ENCODE measurements around the gene EXOC6B. TPM values are rescaled to one million over a fixed set of nuclear protein-coding genes. Genes with fewer than 3 reads are reported as not detected.

EXOC6B gene
- total RNA-seq, 2 experiments from 2014 or later: 16.9 to 17.5 TPM

DNA sequence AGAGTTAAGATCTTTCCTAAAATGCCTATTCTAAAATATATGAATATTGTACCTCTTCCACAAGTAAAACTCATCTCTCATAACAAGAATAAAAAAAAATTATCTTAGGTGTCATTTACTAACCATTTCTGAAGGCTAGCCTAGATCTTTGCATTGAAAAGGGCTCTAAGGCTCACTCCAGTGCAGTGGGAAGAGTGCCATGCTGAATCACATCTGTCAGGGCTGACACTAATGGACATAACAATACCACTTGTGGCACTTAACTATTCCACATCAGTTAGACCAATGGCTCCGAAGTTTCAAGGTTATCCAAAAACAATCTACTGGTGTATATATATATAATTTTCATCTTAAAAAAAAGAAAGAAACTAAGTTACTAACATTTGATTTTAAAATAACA lies 130.2 kb downstream of the EXOC6B start:
- Mint-ChIP-seq H3K36me3 (ENCODE audit: low read depth) (peaks cover 35% of the 10 kb centered on the region), H3K27me3 (no peaks in the 10 kb centered on the region), H3K27ac (no peak overlapping the region), H3K4me1 (ENCODE audit: low read depth) (no peaks in the 10 kb centered on the region), H3K9me3 (no peaks in the 10 kb centered on the region), H3K4me3 (no peak overlapping the region)
- TF ChIP-seq, protein P1, sequence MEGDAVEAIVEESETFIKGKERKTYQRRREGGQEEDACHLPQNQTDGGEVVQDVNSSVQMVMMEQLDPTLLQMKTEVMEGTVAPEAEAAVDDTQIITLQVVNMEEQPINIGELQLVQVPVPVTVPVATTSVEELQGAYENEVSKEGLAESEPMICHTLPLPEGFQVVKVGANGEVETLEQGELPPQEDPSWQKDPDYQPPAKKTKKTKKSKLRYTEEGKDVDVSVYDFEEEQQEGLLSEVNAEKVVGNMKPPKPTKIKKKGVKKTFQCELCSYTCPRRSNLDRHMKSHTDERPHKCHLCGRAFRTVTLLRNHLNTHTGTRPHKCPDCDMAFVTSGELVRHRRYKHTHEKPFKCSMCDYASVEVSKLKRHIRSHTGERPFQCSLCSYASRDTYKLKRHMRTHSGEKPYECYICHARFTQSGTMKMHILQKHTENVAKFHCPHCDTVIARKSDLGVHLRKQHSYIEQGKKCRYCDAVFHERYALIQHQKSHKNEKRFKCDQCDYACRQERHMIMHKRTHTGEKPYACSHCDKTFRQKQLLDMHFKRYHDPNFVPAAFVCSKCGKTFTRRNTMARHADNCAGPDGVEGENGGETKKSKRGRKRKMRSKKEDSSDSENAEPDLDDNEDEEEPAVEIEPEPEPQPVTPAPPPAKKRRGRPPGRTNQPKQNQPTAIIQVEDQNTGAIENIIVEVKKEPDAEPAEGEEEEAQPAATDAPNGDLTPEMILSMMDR (IDR thresholded peaks at IDR 0.05): no peak
- CTCF ChIA-PET: no interaction called here
- Histone ChIP-seq H3K9me3 (ENCODE audit: control insufficient read depth in 1 of 2, insufficient read depth in 1 of 2, low read length in 2 of 2) (no peaks in the 10 kb centered on the region), H3K4me3 (ENCODE audit: low read length) (no peak overlapping the region), H3K27me3 (ENCODE audit: control insufficient read depth in 1 of 2, insufficient read depth in 2 of 2, low read length in 2 of 2) (no peaks in the 10 kb centered on the region), H3K4me1 (ENCODE audit: insufficient read depth, low read length) (no peaks in the 10 kb centered on the region), H3K36me3 (ENCODE audit: insufficient read depth, low read length) (no peaks in the 10 kb centered on the region), H3K27ac (ENCODE audit: low read depth in 1 of 2, low read length in 2 of 2) (no peak overlapping the region)
- DNase-seq (no peak), ATAC-seq (ENCODE audit: poor library complexity) (no peak)
- POLR2A ChIA-PET: no interaction called here
- intact Hi-C loops (cut with DNase I, micrococcal nuclease): no loop called here

DNA sequence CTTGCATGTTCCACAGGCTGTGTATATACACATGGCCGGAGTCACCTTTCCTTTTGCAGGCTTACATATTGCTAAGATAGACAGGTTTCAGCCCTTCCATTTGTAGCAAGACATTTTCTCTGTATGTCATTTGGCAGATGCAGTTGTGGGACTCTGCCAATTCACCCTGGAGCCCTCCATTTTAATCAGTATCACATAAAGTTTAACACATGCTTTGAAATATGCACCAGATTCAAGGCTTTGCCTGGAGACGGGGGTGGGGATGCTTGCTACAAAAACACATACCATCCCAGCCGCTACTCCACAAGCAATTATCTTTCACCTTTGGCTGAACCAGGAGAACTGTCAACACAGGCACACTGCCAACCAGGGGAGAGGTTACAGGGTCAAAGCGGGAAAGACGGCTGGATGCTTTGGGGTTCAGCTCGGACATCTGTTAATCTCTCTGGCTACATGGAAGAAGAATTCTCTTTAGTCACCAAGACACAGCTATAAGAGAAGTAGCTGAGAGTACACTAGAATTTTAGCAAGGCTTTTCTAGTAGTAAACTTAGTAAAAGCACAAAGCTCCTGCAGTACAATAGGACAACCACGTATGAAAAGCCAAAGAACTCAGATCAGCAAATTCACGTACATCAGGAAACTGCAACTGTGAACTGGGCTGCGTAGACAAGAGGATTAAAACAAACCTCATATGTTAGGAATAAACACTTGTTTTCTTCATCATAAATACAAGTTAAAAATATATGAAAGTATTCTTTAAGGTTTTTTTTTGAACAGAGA lies 130.9 kb downstream of the EXOC6B start:
- ChIA-PET CTCF (no interaction called here), POLR2A (no interaction called here)
- H3K4me1 ChIP-seq (ENCODE audit: insufficient read depth, low read length): no peaks in the 10 kb centered on the region
- DNase-seq (no peak), ATAC-seq (ENCODE audit: poor library complexity) (no peak)
- no peak overlapping the region for H3K4me3 ChIP-seq (ENCODE audit: low read length)
- no peak overlapping the region for H3K27ac ChIP-seq (ENCODE audit: low read depth in 1 of 2, low read length in 2 of 2)
- Mint-ChIP-seq H3K9me3 (no peaks in the 10 kb centered on the region), H3K27me3 (no peaks in the 10 kb centered on the region), H3K27ac (no peak overlapping the region), H3K36me3 (ENCODE audit: low read depth) (peaks cover 35% of the 10 kb centered on the region), H3K4me3 (no peak overlapping the region), H3K4me1 (ENCODE audit: low read depth) (no peaks in the 10 kb centered on the region)
- TF ChIP-seq, protein P1 (IDR thresholded peaks at IDR 0.05): no peak
- H3K9me3 ChIP-seq (ENCODE audit: control insufficient read depth in 1 of 2, insufficient read depth in 1 of 2, low read length in 2 of 2): no peaks in the 10 kb centered on the region
- intact Hi-C loops (cut with DNase I, micrococcal nuclease): no loop called here
- H3K27me3 ChIP-seq (ENCODE audit: control insufficient read depth in 1 of 2, insufficient read depth in 2 of 2, low read length in 2 of 2): no peaks in the 10 kb centered on the region
- no peaks in the 10 kb centered on the region for H3K36me3 ChIP-seq (ENCODE audit: insufficient read depth, low read length)

DNA sequence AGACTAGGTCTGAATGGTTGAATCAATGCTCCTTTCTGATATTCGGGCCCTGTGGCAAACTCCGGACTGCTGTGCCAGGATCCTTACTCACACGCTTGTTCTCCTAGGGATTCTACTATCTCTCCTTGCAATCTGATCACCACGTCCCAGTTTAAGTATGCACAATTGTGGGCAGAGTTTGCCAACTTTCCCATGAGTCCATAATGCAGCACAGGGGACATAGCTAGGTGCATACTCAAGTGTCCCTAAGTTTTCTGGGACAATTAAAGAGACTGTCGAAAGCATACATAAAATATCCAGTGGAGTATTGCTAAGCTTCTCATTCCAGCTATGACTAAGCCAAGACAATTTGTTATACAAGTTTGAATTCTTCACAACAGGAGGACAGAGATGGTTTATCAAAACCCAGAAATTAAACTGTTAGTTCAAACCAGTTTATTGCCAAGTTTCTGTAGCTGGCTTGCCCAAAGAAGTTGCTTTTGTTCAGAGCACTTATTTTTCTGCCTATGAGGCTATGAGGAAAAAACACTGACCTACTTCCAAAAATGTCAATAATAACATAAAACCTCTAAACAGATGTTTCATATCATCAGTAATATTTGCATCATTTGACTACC lies 136.1 kb downstream of the EXOC6B start:
- DNase-seq (no peak), ATAC-seq (ENCODE audit: poor library complexity) (no peak)
- TF ChIP-seq, protein P1 (IDR thresholded peaks at IDR 0.05): no peak
- ChIA-PET POLR2A (no interaction called here), CTCF (no interaction called here)
- Mint-ChIP-seq H3K4me1 (ENCODE audit: low read depth) (no peaks in the 10 kb centered on the region), H3K9me3 (no peaks in the 10 kb centered on the region), H3K27me3 (no peaks in the 10 kb centered on the region), H3K36me3 (ENCODE audit: low read depth) (peaks cover 31% of the 10 kb centered on the region), H3K4me3 (no peak overlapping the region), H3K27ac (no peak overlapping the region)
- no peaks in the 10 kb centered on the region for H3K9me3 ChIP-seq (ENCODE audit: control insufficient read depth in 1 of 2, insufficient read depth in 1 of 2, low read length in 2 of 2)
- no peaks in the 10 kb centered on the region for H3K27me3 ChIP-seq (ENCODE audit: control insufficient read depth in 1 of 2, insufficient read depth in 2 of 2, low read length in 2 of 2)
- no peak overlapping the region for H3K27ac ChIP-seq (ENCODE audit: low read depth in 1 of 2, low read length in 2 of 2)
- no peaks in the 10 kb centered on the region for H3K36me3 ChIP-seq (ENCODE audit: insufficient read depth, low read length)
- intact Hi-C loops (cut with DNase I, micrococcal nuclease): no loop called here
- no peaks in the 10 kb centered on the region for H3K4me1 ChIP-seq (ENCODE audit: insufficient read depth, low read length)
- no peak overlapping the region for H3K4me3 ChIP-seq (ENCODE audit: low read length)
